Left renal cortex interstitium (tissue), 4 donors: Measurements from ENCODE around the gene ABCB4. TPM values are rescaled to one million over a fixed set of nuclear protein-coding genes. Genes with fewer than 3 reads are reported as not detected.
A peak's percentile ranks its signal among the peaks of the same experiment; 100 is the strongest.
"Not testable (repeated sequence)": the region's sequence is repeated elsewhere in the genome, so short reads cannot be mapped to it uniquely, and the experiment has no call there.

Experiments
- DNase-seq, 4 donors: peaks; one replicate each; pipeline ENCODE4 v3.0.0-alpha.2; 2013; ENCODE audit warnings: low read depth in 4 of 4, low spot score in 2 of 4, missing footprints in 1 of 4
- polyA plus RNA-seq, 4 donors: library from polyadenylated mRNA; unstranded; fragments of 120-200 nt; gene quantifications; one replicate each; pipeline ENCODE4 v1.2.1, GENCODE V29; 2013; ENCODE audit not compliant: insufficient read length in 4 of 4

ABCB4 gene
- polyA plus RNA-seq, 4 donors: 1.4 to 2.8 (median 2.3) TPM

DNA sequence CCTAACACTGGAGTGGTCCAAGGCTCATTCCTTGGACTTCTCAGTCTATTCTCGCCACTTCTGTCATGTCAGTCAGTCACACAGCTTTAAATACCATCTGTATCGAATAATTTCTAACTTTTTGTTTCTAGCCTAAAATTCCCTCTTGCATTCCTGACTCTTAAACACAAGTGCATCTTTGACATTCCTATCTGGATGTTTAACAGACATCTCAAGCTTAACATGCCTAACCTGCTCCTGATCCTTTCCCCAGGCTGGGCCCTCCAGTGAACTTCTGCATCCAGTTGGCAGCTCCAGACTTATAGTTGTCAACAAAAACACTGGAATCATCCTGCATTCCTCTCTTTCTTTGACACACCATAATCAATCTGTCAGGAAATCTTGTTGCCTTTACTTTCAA, 4.5 kb upstream of the ABCB4 start:
- no peak for DNase-seq

DNA sequence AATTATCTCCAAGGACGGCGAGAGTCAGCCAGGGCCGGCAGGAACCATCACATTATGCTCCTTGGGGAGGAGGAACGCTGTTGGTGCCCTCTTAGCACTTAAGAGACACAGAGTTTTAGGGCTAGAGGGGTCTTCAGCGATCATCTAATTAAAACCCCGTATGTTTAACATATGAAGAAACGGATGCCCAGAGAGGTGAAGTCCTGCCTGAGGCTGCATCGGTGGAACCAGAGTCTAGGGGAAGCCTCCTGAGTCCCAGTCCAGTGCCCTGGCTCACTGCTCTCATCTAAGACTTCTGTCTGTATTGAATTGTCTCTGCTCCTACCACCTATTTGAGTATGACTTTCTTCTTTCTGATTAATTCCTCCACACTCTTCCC, 688 bp upstream of the ABCB4 start:
- DNase-seq: no peak

DNA sequence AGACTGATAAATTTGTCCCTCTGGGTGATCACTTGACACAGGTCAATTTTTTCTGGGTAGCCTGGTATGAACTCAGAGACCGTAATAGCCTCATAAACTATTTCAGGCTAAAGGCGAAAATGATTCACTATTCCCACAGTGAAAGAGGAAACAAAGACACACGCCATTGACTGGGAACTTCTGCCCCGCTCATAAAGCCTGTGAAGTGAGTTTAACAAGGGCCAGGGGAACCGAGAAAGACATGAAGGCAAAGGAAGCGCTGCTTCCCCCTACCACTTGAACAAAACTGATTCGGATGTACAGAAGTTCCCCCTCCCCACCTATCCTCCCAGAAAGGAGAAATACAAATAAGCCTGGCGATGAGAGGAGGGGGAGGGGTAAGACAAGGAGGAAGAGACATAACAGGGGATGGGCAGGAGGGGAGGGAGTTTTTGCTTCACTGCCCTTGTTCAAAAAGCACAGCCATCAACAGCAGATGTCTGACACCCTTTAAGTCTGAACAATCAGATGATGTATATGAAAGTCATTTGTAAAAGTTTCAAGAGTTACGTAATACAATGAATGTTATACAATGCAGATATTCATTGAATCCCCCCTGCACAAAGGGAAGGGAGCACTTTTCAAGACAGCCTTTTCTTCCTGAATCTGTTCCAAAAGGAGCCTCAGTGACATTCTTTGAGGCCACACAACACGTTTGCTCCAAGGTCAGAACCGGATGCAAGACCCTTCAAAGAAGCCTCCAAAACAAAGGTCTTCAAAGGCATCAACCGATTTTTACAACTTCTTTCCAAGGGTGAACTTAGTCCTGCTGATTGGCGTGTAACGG, 734 bp downstream of the ABCB4 start:
- DNase-seq: peak in 1 of 4 donors; percentile 15

DNA sequence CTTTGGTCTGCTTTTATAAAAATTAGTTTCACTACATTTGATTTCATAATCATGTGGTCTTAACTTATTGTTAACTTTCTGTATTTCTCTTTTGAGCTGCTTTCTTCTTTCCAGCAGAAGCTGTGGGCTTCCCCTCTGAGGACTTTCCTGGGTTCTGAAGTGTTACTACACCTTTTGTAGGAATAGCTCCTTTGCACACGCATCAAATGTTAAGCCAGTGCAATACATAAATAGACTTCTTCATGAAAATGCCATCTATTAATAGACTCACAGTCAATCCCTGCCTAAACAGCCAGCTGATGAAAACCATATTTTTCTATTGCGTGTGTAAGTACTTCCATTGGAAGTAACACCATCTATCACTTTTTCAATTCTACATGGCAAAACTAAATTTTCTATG, 1.5 kb downstream of the ABCB4 start:
- DNase-seq: no peak

DNA sequence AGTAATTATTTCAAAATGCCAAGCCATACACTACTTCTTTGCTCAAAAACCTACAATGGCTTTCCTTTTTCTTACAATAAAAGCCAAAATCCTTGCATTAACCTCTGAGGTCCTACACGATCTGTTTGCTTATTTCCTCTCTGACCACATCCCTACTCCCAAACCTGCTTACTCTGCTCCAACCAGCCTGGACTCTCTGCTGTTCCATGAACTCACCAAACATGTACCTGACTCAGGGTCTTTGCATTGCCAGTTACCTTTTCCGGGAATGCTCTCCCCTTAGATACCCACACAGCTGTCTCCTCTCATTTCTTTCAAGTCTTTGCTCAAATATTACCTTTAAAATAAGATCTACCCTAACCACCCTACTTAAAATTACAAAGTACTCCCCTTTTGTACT, 2.3 kb downstream of the ABCB4 start:
- no peak for DNase-seq

DNA sequence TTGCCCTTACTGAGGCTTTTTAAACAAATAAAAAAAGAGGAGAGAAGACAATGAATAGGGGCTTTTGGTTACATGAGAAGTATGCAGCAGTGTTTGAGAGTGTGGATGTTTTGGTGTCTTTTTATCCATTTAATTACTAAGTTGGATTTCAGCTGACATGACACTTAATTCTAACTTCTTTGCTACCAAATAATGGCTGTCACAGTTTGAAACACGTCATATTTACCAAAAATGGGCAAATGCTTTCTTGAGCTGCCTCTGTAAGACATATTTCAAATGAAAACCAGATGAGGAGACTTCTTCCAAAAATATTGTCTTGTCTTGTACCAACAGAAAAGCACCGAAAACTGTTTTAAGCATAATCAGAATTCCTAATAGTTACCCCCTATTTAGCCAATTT, 4.0 kb downstream of the ABCB4 start:
- DNase-seq: no peak

DNA sequence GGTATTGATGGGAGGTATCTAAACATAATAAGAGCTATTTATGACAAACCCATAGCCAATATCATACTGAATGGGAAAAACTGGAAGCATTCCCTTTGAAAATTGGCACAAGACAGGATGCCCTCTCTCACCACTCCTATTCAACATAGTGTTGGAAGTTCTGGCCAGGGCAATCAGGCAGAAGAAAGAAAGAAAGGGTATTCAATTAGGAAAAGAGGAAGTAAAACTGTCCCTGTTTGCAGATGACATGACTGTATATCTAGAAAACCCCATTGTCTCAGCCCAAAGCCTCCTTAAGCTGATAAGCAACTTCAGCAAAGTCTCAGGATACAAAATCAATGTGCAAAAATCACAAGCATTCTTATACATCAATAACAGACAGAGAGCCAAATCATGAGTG, 6.3 kb downstream of the ABCB4 start:
- not testable (repeated sequence) for DNase-seq

DNA sequence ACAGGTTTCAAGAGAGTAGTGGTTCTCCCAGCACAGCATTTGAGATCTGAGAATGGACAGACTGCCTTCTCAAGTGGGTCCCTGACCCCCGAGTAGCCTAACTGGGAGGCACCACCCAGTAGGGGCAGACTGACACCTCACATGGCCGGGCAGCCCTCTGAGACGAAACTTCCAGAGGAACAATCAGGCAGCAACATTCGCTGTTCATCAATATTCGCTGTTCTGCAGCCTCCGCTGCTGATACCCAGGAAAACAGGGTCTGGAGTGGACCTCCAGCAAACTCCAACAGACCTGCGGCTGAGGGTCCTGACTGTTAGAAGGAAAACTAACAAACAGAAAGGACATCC, 10.0 kb downstream of the ABCB4 start:
- DNase-seq: not testable (repeated sequence)

DNA sequence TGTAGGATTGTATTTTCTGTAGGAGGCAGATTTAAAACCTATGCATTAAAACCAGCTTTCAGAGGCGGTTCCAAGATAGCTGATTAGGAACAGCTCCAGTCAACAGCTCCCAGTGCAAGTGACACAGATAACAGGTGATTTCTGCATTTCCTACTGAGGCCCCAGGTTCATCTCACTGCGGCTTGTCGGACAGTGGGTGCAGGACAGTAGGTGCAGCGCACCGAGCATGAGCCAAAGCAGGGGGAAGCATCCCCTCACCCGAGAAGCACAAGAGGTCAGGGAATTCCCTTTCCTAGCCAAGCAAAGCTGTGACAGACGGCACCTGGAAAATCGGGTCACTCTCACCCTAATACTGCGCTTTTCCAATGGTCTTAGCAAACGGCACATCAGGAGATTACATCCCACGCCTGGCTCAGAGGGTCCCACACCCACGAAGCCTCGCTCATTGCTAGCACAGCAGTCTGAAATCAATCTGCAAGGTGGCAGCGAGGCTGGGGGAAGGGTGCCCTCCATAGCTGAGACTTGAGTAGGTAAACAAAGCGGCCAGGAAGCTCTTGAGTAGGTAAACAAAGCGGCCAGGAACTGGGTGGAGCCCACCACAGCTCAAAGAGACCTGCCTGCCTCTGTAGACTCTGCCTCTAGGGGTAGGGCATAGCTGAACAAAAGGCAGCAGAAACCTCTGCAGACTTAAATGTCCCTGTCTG, 10.5 kb downstream of the ABCB4 start:
- DNase-seq: not testable (repeated sequence)

DNA sequence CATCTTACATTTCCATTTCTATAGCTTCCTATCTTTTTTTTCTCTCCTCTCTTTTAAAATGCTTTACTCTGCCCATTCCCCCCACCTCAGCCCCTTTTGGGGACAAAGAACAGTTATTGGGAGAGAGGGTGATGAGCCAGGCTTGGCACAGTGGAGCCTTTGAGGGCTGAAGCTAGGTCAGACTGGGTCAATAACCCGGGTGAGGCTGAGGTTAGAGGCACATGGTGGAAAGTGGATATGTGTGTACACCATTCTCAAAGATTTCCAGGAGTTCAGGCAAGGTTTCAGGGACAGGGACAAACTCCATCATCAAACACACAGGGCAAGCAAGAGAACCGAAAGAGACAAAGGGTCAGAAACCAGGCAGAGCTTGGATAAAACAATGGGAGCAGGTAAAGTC, 11.5 kb downstream of the ABCB4 start:
- DNase-seq: no peak

DNA sequence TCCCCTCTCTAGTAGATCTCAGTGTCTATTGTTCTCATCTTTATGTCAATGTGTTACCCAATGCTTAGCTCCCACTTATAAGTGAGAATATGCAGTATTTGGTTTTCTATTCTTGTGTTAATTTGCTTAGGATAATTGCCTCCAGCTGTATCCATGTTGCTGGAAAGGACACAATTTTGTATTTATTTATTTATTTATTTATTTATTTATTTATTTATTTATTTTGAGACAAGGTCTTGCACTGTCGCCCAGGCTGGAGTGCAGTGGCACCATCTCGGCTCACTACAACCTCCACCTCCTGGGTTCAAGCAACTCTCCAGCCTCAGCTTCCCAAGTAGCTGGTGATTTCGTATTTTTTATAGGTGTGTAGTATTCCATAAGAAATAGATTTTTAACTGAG, 15.0 kb downstream of the ABCB4 start:
- not testable (repeated sequence) for DNase-seq

DNA sequence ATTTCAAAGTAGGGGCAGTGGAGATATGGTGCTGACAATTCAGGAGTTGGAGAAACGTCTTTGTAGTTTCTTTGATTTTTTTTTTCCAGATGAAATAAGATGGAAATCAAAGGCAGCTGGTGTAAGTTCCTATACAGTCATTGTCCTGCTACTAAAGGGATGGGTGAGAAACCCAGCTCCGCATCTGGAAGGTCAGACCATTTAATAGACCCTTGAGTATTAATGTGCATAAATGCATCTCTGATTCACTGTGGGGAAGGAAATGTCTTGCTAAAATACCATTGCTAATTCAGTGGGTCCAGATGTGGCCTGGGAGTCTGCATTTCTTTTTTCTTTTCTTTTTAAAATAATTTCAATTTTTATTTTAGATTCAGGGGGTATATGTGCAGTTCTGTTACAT, 15.5 kb downstream of the ABCB4 start:
- DNase-seq: no peak

DNA sequence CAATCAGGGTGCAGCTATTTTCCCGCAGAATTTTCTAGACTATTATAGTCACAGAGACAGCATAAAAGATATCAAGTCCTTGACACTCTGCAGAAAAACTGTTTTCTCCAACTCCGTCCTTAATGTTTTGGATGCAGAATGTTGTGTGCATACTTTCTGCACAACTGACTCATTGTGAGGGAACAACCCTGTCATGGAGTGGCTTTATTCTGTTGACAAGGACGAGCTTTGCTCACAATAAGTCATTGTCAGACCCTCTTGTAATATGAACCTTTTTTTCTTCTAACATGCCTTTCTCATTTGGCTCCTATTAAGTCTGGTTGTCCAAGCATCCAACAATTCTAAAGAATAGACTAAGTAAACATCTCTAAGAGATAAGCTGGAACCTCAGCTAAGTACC, 17.3 kb downstream of the ABCB4 start:
- no peak for DNase-seq

DNA sequence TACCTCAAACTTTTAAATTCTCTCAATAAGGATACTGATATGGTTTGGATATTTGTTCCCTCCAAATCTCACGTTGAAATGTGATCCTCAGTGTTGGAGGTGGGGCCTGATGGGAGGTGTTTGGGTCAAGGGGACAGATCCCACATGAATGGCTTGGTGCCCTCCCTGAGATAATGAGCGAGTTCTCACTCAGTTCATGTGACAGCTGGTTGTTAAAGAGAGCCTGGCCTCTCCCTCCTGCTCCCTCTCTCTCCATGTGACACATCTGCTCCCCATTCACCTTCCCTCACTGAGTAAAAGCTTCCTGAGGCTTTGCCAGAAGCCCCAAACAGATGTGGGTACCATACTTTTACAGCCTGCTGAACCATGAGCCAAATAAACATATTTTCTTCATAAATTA, 19.2 kb downstream of the ABCB4 start:
- no peak for DNase-seq

DNA sequence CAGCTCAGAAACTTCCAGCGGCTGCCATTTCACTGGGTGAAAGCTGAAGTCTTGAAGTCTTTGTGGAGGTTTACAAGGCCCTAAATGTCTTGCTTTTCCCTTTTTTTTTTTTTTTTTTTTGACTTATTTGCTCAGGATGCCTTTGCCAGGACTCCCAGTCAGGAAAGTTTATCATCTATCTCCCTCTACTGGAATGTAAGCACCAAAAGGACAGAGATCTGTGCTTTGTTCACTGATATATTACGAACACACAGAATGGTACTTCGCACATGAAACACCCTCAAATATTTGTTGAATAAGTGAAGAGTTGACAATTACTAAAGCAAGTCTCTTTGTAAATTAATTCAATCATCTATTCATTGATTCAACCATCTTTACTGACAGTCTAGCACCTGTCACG, 23.2 kb downstream of the ABCB4 start:
- no peak for DNase-seq

DNA sequence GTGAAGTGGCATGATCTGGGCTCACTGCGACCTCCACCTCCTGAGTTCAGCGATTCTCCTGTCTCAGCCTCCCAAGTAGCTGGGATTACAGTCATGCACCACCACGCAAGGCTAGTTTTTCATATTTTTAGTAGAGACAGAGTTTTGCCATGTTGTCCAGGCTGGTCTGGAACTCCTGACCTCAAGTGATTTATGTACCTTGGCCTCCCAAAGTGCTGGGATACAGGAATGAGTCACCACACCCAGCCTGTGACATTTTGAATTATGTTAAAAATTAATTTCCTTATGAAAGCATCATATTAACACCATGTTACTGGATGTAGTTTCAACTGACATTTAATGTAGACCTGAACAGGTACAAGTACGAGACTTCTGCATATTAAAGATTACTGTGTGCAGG, 24.3 kb downstream of the ABCB4 start:
- DNase-seq: no peak

DNA sequence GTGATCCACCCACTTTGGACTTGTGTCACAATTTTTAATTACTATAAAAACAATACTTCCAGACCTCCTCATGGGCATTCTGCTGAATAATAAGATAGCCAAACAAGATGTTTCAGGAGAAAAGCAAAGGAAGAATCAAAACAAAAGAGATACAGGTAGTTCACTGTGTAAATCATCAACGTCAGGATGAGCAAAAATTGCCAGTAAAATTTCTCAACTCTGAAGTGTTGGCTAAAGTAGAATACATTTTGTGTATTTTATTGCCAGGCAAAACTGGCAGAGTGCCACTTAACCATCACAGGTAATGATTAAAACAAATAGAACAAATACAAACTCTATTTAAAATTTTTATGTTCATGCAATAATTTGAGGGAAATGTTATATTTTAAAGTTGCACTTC, 24.8 kb downstream of the ABCB4 start:
- no peak for DNase-seq

DNA sequence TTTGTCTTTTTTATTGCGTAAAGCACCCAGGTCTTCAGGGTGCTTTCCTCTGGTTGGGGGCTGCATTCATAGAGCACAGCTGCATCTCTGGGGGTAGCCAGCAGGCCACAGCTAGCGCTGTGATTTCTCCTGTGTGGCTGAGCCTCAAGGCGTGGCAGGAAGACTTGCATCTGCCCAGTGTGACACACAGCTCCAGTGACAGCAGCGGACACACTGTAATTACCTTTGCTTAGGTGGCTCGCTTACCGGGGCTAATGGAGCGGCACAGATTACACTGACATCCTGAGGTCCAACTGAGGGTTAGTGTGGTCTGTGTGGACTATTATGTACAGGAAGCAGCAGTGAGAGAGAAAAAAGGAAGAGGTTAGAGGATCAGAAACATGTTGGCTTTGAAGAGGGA, 27.1 kb downstream of the ABCB4 start:
- peak in 2 of 4 donors; percentile 4 to 8 for DNase-seq

DNA sequence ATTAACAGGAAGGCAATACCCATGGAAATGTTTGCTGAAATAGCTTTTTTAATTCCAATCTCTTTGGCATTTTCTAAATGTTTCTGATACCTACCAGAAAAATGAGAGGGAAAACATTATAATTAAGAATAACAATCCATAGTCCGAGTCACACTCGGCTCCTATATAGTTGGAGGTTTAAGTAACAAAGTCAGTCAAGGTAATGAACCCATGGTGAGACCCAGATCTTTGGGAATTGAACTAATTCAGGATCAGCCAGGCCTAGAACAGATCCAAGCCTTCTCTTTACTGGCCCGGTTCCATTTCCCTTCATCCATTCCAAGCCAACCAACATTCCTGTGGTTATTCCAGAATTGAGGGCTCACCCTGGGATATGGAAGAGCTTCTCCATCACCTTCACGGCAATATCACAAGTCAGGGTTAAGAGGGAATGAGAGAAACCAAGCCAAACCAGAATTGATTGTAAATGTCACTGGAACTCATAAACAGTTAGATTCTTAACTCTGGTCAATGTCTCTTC, 28.3 kb downstream of the ABCB4 start:
- no peak for DNase-seq

DNA sequence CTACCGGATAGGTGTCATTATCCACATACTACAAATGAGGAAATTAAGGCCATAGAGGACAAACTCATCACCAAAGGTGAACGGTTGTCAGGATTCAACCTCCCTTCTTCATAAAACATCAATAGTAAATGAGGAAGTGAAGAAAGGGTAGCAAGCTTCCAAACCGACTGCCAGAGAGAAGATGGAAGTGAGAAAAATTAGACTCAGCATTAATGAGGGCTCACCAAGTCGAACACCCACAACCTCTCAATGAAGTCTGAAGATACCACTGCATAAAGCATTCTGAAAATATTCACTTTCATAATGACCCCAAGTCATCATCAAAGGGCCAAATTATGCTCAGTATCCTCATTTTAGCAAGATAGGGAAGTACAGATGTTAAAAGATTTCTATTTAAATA, 29.6 kb downstream of the ABCB4 start:
- no peak for DNase-seq

DNA sequence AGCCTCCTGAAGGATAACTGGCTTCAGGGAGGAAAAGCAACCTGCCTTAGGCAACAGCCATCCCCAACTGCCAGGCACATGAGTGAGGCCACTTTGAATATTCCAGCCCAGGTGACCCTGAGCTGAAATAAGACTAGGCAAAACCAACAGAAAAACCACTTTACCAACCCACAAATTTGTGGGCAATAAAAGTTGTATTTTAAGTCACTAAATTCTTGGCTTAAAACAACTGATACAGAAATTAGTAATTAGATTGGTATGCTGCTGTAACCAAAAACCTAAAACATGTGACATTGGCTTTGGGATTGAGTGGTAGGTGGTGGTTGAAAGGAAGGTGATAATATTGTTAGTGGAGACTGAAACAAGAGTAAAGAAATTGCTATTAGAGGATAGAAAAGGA, 39.9 kb downstream of the ABCB4 start:
- no peak for DNase-seq

DNA sequence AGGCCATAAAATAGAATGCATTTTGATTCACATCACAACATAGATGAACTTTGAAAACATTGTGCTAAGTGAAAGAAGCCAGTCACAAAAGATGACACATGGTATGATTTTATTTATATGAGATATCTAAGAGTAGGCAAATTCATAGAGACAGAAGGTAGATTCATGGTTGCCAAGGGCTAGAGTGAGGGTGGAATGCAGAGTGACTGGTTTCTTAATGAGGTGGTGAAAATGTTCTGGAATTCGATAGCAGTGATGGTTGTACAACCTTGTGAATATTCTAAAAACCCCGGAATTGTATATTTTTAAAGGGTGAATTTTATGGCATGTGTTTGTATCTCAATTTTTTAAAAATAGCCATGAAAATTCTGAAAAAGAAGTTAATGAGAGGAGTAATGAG, 42.9 kb downstream of the ABCB4 start:
- DNase-seq: no peak
